GM18502 (cell line): ENCODE data around the gene PGM5.
A peak's percentile ranks its signal among the peaks of the same experiment; 100 is the strongest.

ENCODE experiments used
- ATAC-seq: cut with Tn5 transposase; IDR thresholded peaks from one replicate; pipeline ENCODE4 v1.9.1; 2021; ENCODE audit warnings: mild to moderate bottlenecking; ENCODE audit not compliant: unreplicated experiment, poor library complexity

The PGM5 gene

GRCh38 chr9:68562461-68562860 lies 206.1 kb downstream of the PGM5 start:
- no peak for ATAC-seq

- ATAC-seq = no peak
These were observed 211.2 kb downstream of the PGM5 start for GRCh38 chr9:68567565-68567964.

- ATAC-seq = no peak
These were observed 217.7 kb downstream of the PGM5 start for GRCh38 chr9:68574150-68574549.

GRCh38 chr9:68575817-68576216 lies 219.4 kb downstream of the PGM5 start:
- ATAC-seq = no peak

GRCh38 chr9:68577774-68578591 lies 221.6 kb downstream of the PGM5 start:
- ATAC-seq = peak; percentile 89
